Peyer's patch (tissue), 4 donors: ENCODE results near the gene FAM53A.

Experiments
- POLR2A ChIP-seq, 2 donors: fragments of 450-650 bp; IDR thresholded peaks; one replicate each; pipeline ENCODE4 v1.5.1; 2017; ENCODE audit warnings: antibody characterized with exemption in 2 of 2, mild to moderate bottlenecking in 2 of 2, moderate library complexity in 2 of 2
- TF ChIP-seq, protein P1 (sequence below), 6 experiments: fragments of 450-650 bp in 4 of 6; fragments of 200-600 bp in 2 of 6; sonication (generic) in 1 of 6; IDR thresholded peaks; one replicate each; pipeline ENCODE4 v1.5.1; 2017 to 2019; ENCODE audit warnings: antibody characterized with exemption in 6 of 6, mild to moderate bottlenecking in 3 of 6, moderate library complexity in 1 of 6

DNA sequence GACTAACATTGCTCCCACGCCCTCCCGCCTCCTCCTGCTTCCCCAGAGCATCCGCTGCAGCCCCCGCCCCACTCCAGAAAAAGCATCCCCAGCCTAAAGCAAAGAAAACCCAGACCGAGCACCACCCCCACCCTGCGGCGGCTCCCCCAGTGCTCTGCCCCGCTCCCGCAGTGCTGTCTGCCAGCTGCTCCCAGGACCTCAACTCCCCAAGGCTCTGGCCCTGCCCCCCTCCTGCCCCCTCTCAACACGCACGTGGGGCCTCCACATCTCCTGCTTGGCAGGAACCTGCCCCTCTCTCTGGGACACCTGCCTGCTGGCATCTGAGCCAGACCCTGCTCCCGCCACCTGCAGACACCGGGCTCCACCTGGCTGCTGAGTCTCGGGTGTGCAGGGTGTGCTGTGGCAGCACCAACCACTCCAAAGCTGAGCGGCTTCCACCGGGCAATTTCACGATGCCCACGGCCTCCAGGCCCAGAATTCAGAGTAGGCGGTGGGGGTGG is 79.4 kb downstream of the FAM53A start:
- TF ChIP-seq, protein P1, sequence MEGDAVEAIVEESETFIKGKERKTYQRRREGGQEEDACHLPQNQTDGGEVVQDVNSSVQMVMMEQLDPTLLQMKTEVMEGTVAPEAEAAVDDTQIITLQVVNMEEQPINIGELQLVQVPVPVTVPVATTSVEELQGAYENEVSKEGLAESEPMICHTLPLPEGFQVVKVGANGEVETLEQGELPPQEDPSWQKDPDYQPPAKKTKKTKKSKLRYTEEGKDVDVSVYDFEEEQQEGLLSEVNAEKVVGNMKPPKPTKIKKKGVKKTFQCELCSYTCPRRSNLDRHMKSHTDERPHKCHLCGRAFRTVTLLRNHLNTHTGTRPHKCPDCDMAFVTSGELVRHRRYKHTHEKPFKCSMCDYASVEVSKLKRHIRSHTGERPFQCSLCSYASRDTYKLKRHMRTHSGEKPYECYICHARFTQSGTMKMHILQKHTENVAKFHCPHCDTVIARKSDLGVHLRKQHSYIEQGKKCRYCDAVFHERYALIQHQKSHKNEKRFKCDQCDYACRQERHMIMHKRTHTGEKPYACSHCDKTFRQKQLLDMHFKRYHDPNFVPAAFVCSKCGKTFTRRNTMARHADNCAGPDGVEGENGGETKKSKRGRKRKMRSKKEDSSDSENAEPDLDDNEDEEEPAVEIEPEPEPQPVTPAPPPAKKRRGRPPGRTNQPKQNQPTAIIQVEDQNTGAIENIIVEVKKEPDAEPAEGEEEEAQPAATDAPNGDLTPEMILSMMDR (IDR thresholded peaks at IDR 0.05): peak in 1 of 6 experiments; percentile 20
- TF ChIP-seq POLR2A (IDR thresholded peaks at IDR 0.05): no peak
